ENCODE measurements around the gene RLF.
A peak's percentile ranks its signal among the peaks of the same experiment; 100 is the strongest.
"Not testable (repeated sequence)": the region's sequence is repeated elsewhere in the genome, so short reads cannot be mapped to it uniquely, and the experiment has no call there.

The RLF gene

DNA sequence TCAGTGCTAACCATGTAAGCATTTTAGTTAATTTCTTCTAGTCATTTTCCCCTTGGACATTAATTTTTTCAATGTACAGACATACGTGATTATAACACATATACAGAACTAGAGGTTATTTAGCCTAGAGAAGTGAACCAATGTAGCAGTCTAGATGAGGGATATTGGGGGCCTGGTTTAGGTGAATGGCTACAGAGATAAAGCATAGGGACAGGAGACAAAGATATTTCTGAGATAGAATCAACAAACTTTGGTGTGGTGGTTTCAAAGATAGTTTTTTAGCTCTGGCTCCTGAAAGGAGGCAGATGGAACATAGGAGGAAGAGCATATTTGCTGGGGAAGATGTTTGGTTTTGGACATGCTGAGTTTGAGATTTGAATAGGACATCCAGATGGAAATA lies 23.0 kb downstream of the RLF start:
- H3K36me3 Mint-ChIP-seq (ENCODE audit: insufficient read depth) = peaks cover 10% of the 10 kb centered on the region
- peak overlapping the region in 1 of 2 donors; percentile 12 for H3K4me3 Mint-ChIP-seq
- H3K27me3 Mint-ChIP-seq = no peaks in the 10 kb centered on the region
- peak overlapping the region; percentile 1 to 46 for H3K27ac Mint-ChIP-seq
- peaks cover 40 to 68% of the 10 kb centered on the region in 2 donors for H3K4me1 Mint-ChIP-seq (ENCODE audit: low read depth in 2 of 2)
- ATAC-seq (replicated peaks) = no peak
- no peak for DNase-seq
- H3K9me3 Mint-ChIP-seq = no peaks in the 10 kb centered on the region

GRCh38 chr1:40185951-40186864 lies 25.0 kb downstream of the RLF start:
- Mint-ChIP-seq H3K4me3 (peak overlapping the region; percentile 11 to 47), H3K4me1 (ENCODE audit: low read depth in 2 of 2) (peaks cover 29 to 48% of the 10 kb centered on the region in 2 donors), H3K9me3 (no peaks in the 10 kb centered on the region), H3K27ac (peak overlapping the region; percentile 35 to 51), H3K36me3 (ENCODE audit: insufficient read depth) (peaks cover 21% of the 10 kb centered on the region), H3K27me3 (no peaks in the 10 kb centered on the region)
- DNase-seq (peak; percentile 12 to 31 (median 18)), ATAC-seq (replicated peaks) (peak; percentile 93)

- Mint-ChIP-seq H3K36me3 (ENCODE audit: insufficient read depth) (peaks cover 31% of the 10 kb centered on the region), H3K27ac (peak overlapping the region in 1 of 2 donors; percentile 22), H3K4me1 (ENCODE audit: low read depth in 2 of 2) (peaks cover 28 to 41% of the 10 kb centered on the region in 2 donors), H3K9me3 (no peaks in the 10 kb centered on the region), H3K4me3 (no peak overlapping the region), H3K27me3 (no peaks in the 10 kb centered on the region)
- no peak for ATAC-seq (replicated peaks)
- DNase-seq = no peak
Observed at GRCh38 chr1:40187399-40187798, 26.2 kb downstream of the RLF start.

DNA sequence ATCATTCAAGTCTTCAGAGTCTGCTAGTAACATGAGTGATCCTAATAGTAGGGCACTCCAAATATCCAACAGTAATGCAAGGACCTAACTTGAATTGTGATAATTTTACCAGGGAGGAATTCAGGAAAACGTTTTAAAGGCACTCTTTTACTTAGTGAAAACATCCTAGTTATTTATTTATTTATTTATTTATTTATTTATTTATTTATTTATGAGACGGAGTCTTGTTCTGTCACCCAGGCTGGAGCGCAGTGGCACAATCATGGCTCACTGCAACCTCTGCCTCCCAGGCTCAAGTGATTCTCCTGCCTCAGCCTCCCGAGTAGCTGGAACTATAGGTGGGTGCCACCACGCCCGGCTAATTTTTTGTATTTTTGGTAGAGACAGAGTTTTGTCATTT lies 33.5 kb downstream of the RLF start:
- peaks cover 67% of the 10 kb centered on the region for H3K36me3 Mint-ChIP-seq (ENCODE audit: insufficient read depth)
- DNase-seq; ATAC-seq (replicated peaks); H3K4me3 Mint-ChIP-seq; H3K27ac Mint-ChIP-seq; H3K27me3 Mint-ChIP-seq; H3K4me1 Mint-ChIP-seq (ENCODE audit: low read depth in 2 of 2); H3K9me3 Mint-ChIP-seq: not testable (repeated sequence)

- H3K27ac Mint-ChIP-seq = peak overlapping the region in 1 of 2 donors; percentile 71
- H3K4me3 Mint-ChIP-seq = no peak overlapping the region
- H3K27me3 Mint-ChIP-seq = no peaks in the 10 kb centered on the region
- ATAC-seq (replicated peaks) = no peak
- peaks cover 56% of the 10 kb centered on the region for H3K36me3 Mint-ChIP-seq (ENCODE audit: insufficient read depth)
- H3K9me3 Mint-ChIP-seq = no peaks in the 10 kb centered on the region
- DNase-seq = no peak
- H3K4me1 Mint-ChIP-seq (ENCODE audit: low read depth in 2 of 2) = peaks cover 0 to 10% of the 10 kb centered on the region in 2 donors
Observed at GRCh38 chr1:40197656-40198055, 36.5 kb downstream of the RLF start.

DNA sequence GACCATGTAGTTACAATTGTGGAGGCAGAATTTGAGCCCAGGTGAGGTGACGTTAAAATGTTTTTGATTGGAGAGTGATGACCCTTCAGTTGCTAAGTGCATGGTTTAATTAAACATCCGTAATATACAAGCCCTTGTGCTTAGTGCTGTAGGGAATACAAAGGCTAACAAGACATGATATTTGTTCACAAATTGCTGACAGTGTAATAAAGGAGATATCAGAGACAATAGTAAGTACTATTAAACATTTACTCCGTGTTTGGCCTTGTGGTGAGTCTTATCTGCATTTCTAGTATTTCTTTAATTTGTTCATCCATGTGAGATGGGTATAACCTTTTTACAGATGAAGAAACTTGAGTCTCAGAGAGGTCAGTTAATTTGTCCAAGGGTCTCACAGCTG lies 37.9 kb downstream of the RLF start:
- no peaks in the 10 kb centered on the region for H3K9me3 Mint-ChIP-seq
- H3K27ac Mint-ChIP-seq = no peak overlapping the region

DNA sequence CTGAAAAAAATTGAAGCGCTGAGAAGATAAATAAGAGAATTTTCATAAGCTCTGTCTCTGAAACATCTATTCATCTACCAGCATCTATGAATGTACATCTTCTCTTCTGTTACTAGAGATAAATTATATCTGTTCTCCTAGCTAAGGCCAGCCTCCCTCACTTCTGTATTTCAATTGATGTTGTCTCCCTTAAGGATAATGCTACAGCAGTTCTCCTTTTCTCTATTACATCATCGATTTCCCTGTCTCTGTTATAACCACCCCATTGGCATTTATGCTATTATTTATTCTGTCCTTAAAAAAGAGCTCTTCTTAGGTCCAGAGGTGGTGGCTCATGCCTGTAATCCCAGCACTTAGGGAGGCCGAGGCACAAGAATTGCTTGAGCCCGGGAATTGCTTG lies 43.7 kb downstream of the RLF start:
- Mint-ChIP-seq H3K4me1 (ENCODE audit: low read depth in 2 of 2) (peaks cover 4 to 21% of the 10 kb centered on the region in 2 donors), H3K4me3 (no peak overlapping the region), H3K36me3 (ENCODE audit: insufficient read depth) (peaks cover 68% of the 10 kb centered on the region), H3K27ac (peak overlapping the region in 1 of 2 donors; percentile 81), H3K9me3 (no peaks in the 10 kb centered on the region), H3K27me3 (no peaks in the 10 kb centered on the region)
- DNase-seq (no peak), ATAC-seq (replicated peaks) (no peak)

More for the DNA sequence above, 37.9 kb downstream of the RLF start:
- DNase-seq (no peak), ATAC-seq (replicated peaks) (no peak)
- Mint-ChIP-seq H3K27me3 (no peaks in the 10 kb centered on the region), H3K4me3 (no peak overlapping the region), H3K4me1 (ENCODE audit: low read depth in 2 of 2) (peaks cover 0 to 14% of the 10 kb centered on the region in 2 donors), H3K36me3 (ENCODE audit: insufficient read depth) (peaks cover 60% of the 10 kb centered on the region)

GRCh38 chr1:40210511-40211204 lies 49.5 kb downstream of the RLF start:
- H3K27ac Mint-ChIP-seq = no peak overlapping the region
- no peak overlapping the region for H3K4me3 Mint-ChIP-seq
- no peak for ATAC-seq (replicated peaks)
- H3K27me3 Mint-ChIP-seq = no peaks in the 10 kb centered on the region
- no peak for DNase-seq
- peaks cover 3 to 19% of the 10 kb centered on the region in 2 donors for H3K4me1 Mint-ChIP-seq (ENCODE audit: low read depth in 2 of 2)
- no peaks in the 10 kb centered on the region for H3K9me3 Mint-ChIP-seq
- H3K36me3 Mint-ChIP-seq (ENCODE audit: insufficient read depth) = peaks cover 70% of the 10 kb centered on the region

DNA sequence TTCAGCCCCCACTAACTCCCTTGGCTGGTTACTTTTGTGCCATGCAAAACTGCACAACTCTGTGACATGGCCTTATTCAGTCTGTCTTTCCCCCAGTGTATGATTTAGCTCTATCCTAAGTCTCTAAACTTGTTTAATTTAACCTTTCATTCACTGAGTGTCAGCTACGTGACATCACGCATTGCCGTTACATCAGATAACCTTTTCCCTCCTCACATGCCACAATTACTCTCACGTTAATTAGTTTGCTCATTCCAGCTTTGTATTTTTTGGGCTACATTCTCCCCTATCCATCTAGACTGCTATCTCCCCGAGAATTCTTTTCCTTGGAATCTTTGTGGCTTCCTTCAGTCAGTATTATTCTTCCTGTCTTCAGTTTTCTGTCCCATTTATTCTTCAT lies 57.1 kb downstream of the RLF start:
- Mint-ChIP-seq H3K36me3 (ENCODE audit: insufficient read depth) (peaks cover 41% of the 10 kb centered on the region), H3K27ac (peak overlapping the region in 1 of 2 donors; percentile 70)
- no peak for ATAC-seq (replicated peaks)

DNA sequence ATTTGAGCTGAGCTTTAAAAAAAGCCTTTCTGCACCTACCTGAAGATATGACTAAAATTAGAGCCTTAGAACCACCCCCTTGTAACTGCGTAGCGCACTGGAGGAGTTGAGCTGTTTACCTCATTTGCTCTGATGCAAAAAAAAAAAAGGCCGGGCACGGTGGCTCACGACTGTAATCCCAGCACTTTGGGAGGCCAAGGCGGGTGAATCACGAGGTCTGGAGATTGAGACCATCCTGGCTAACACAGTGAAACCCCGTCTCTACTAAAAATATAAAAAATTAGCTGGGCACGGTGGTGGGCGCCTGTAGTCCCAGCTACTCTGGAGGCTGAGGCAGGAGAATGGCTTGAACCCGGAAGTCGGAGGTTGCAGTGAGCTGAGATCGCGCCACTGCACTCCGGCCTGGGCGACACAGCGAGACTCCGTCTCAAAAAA lies 60.3 kb downstream of the RLF start:
- Mint-ChIP-seq H3K4me1 (ENCODE audit: low read depth in 2 of 2) (peaks cover 0 to 11% of the 10 kb centered on the region in 2 donors), H3K36me3 (ENCODE audit: insufficient read depth) (peaks cover 32% of the 10 kb centered on the region)
- H3K4me3 Mint-ChIP-seq; H3K9me3 Mint-ChIP-seq; H3K27me3 Mint-ChIP-seq; DNase-seq; H3K27ac Mint-ChIP-seq; ATAC-seq (replicated peaks): not testable (repeated sequence)

More for the DNA sequence above, 57.1 kb downstream of the RLF start:
- no peak overlapping the region for H3K4me3 Mint-ChIP-seq
- H3K27me3 Mint-ChIP-seq = no peaks in the 10 kb centered on the region
- peaks cover 0 to 11% of the 10 kb centered on the region in 2 donors for H3K4me1 Mint-ChIP-seq (ENCODE audit: low read depth in 2 of 2)
- no peak for DNase-seq
- H3K9me3 Mint-ChIP-seq = no peaks in the 10 kb centered on the region

GRCh38 chr1:40221977-40222772 lies 61.0 kb downstream of the RLF start:
- DNase-seq (no peak), ATAC-seq (replicated peaks) (no peak)
- Mint-ChIP-seq H3K27ac (no peak overlapping the region), H3K27me3 (no peaks in the 10 kb centered on the region), H3K4me1 (ENCODE audit: low read depth in 2 of 2) (peaks cover 0 to 11% of the 10 kb centered on the region in 2 donors), H3K4me3 (no peak overlapping the region), H3K36me3 (ENCODE audit: insufficient read depth) (peaks cover 26% of the 10 kb centered on the region), H3K9me3 (no peaks in the 10 kb centered on the region)

DNA sequence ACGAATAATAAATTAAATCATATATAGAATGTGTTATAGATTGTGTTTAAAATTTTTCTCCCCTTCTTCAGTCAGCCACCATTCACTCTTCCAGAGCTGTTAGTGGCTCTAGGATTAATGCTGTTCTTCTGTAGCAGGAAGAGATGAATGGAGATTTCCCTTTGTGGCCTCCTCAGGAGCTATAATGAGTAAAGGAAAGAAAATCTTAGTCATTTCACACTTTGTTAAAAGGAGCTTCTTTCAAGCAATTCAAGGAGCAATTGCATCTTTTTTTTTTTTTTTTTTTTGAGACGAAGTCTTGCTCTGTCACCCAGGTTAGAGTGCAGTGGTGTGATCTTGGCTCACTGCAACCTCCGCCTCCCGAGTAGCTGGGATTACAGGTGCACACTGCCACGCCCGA lies 62.9 kb downstream of the RLF start:
- Mint-ChIP-seq H3K4me1 (ENCODE audit: low read depth in 2 of 2) (peaks cover 0 to 11% of the 10 kb centered on the region in 2 donors), H3K27me3 (no peaks in the 10 kb centered on the region), H3K4me3 (no peak overlapping the region), H3K27ac (peak overlapping the region in 1 of 2 donors; percentile 46), H3K9me3 (no peaks in the 10 kb centered on the region), H3K36me3 (ENCODE audit: insufficient read depth) (peaks cover 24% of the 10 kb centered on the region)
- DNase-seq (no peak), ATAC-seq (replicated peaks) (no peak)

DNA sequence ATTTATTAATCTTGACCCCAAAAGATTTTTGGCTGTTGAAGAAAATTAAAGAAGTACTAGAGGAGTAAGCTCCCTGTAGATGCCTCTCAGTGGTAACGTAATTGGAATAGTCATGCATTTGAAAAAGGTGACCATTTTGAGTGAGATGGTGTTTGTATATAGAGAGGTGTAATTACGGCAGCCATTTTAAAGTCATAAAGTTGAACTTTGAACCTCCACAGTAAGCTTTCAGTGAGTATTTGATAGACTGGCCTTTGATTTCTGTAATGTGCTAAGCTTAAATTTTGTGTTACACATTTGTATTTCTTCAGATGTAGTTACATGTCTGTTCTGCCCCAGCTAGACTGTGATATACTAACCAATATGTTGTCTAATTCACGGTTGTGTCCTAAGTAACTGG lies 65.0 kb downstream of the RLF start:
- H3K36me3 Mint-ChIP-seq (ENCODE audit: insufficient read depth) = peaks cover 21% of the 10 kb centered on the region
- no peak overlapping the region for H3K4me3 Mint-ChIP-seq
- ATAC-seq (replicated peaks) = no peak
- no peak overlapping the region for H3K27ac Mint-ChIP-seq
- no peak for DNase-seq
- peaks cover 4 to 10% of the 10 kb centered on the region in 2 donors for H3K4me1 Mint-ChIP-seq (ENCODE audit: low read depth in 2 of 2)
- H3K27me3 Mint-ChIP-seq = no peaks in the 10 kb centered on the region
- no peaks in the 10 kb centered on the region for H3K9me3 Mint-ChIP-seq

Data from effector memory CD8-positive, alpha-beta T cell (primary cell).